GM19463 (cell line): ENCODE data around the gene KCMF1.
A peak's percentile ranks its signal among the peaks of the same experiment; 100 is the strongest.
"Not testable (repeated sequence)": the region's sequence is repeated elsewhere in the genome, so short reads cannot be mapped to it uniquely, and the experiment has no call there.

Source experiments
- ATAC-seq: cut with Tn5 transposase; IDR thresholded peaks from one replicate; pipeline ENCODE4 v1.9.1; 2021; ENCODE audit warnings: mild to moderate bottlenecking, moderate library complexity; ENCODE audit not compliant: unreplicated experiment

The KCMF1 gene

GRCh38 chr2:84970868-84971509 is at the start of gene KCMF1:
KCMF1 (plus strand) TSS chr2:84971161; CDS start chr2:84971452, 291 bp downstream.
- ATAC-seq, result peak; percentile 44

GRCh38 chr2:84923009-84923408 is 48.0 kb upstream of the KCMF1 start:
- ATAC-seq, result no peak

- peak; percentile 14 for ATAC-seq
Measured at GRCh38 chr2:84924173-84925106, 46.5 kb upstream of the KCMF1 start.

- ATAC-seq, result no peak
Measured at GRCh38 chr2:84925336-84925723, 45.6 kb upstream of the KCMF1 start.

- ATAC-seq, result peak; percentile 78
Measured at GRCh38 chr2:84925724-84926376, 45.1 kb upstream of the KCMF1 start.

- no peak for ATAC-seq
Measured at GRCh38 chr2:84927275-84927627, 43.7 kb upstream of the KCMF1 start.

GRCh38 chr2:84931384-84931821 is 39.6 kb upstream of the KCMF1 start:
- ATAC-seq, result peak; percentile 68

GRCh38 chr2:84938194-84938879 is 32.6 kb upstream of the KCMF1 start:
- peak; percentile 22 for ATAC-seq

- ATAC-seq, result peak; percentile 76
Measured at GRCh38 chr2:84939426-84940087, 31.4 kb upstream of the KCMF1 start.

- ATAC-seq, result peak; percentile 2
Measured at GRCh38 chr2:84940088-84940470, 30.9 kb upstream of the KCMF1 start.

GRCh38 chr2:84940831-84941412 is 30.0 kb upstream of the KCMF1 start:
- ATAC-seq, result no peak

- no peak for ATAC-seq
Measured at GRCh38 chr2:84942166-84942565, 28.8 kb upstream of the KCMF1 start.

GRCh38 chr2:84942964-84943421 is 28.0 kb upstream of the KCMF1 start:
- peak; percentile 30 for ATAC-seq

- no peak for ATAC-seq
Measured at GRCh38 chr2:84944295-84944909, 26.6 kb upstream of the KCMF1 start.

- ATAC-seq, result not testable (repeated sequence)
Measured at GRCh38 chr2:84945838-84946203, 25.1 kb upstream of the KCMF1 start.

- peak; percentile 62 for ATAC-seq
Measured at GRCh38 chr2:84946204-84947009, 24.6 kb upstream of the KCMF1 start.

GRCh38 chr2:84947010-84947593 is 23.9 kb upstream of the KCMF1 start:
- no peak for ATAC-seq

- ATAC-seq, result no peak
Measured at GRCh38 chr2:84953535-84953934, 17.4 kb upstream of the KCMF1 start.
